Ishikawa (cell line): ENCODE results near the gene TEX54.

Experiments used
- CREB1 ChIP-seq: IDR thresholded peaks from 2 replicates; pipeline ENCODE4 v1.6.1; 2012; ENCODE audit warnings: low read depth
- EGR1 ChIP-seq: IDR thresholded peaks from 2 replicates; pipeline ENCODE4 v1.6.1; 2012
- EP300 ChIP-seq: IDR thresholded peaks from 2 replicates; pipeline ENCODE4 v1.6.1; 2012; ENCODE audit warnings: borderline replicate concordance
- MAX ChIP-seq: IDR thresholded peaks from 2 replicates; pipeline ENCODE4 v1.6.1; 2012
- NFIC ChIP-seq: IDR thresholded peaks from 2 replicates; pipeline ENCODE4 v1.6.1; 2012
- RAD21 ChIP-seq: IDR thresholded peaks from 2 replicates; pipeline ENCODE4 v1.6.1; 2012; ENCODE audit warnings: low read depth
- REST ChIP-seq: IDR thresholded peaks from 2 replicates; pipeline ENCODE4 v1.6.1; 2012; ENCODE audit warnings: low read depth, mild to moderate bottlenecking
- TEAD4 ChIP-seq: IDR thresholded peaks from 2 replicates; pipeline ENCODE4 v1.6.1; 2012
- USF1 ChIP-seq: IDR thresholded peaks from 2 replicates; pipeline ENCODE4 v1.6.1; 2012
- YY1 ChIP-seq: IDR thresholded peaks from 2 replicates; pipeline ENCODE4 v1.6.1; 2012; ENCODE audit warnings: low read depth

- TF ChIP-seq RAD21 (peak; percentile 13; the same call in 1 of the 2 replicates), NFIC (peak; percentile 7; the same call in 1 of the 2 replicates), TEAD4 (0 out of 2 replicates have a peak, but pooled peaks have one; percentile 9), MAX (peak; percentile 99), YY1 (peak; percentile 99), REST (no peak; the same call in 1 of the 2 replicates), EP300 (no peak), EGR1 (peak; percentile 39; the same call in 1 of the 2 replicates), CREB1 (peak; percentile 97), USF1 (peak; percentile 55; the same call in 1 of the 2 replicates)
Observed at GRCh38 chr11:62839050-62839945, 6.7 kb upstream of the TEX54 start, which contains the start of gene WDR74.
